K562 (cell line): Measurements from ENCODE around the gene DET1. TPM values are rescaled to one million over a fixed set of nuclear protein-coding genes. Genes with fewer than 3 reads are reported as not detected.

Source experiments
- ATAC-seq: fragments of 200-7000 bp; cut with Tn5 transposase; 3 replicates; pipeline ENCODE4 v1.9.1; 2020; ENCODE audit warnings: moderate library complexity
- BruUV-seq: library from RNA; stranded (reverse); fragments of 400-500 nt; replicated peaks from 2 replicates; lab custom pipeline; 2021; lab: Mats Ljungman, UMichigan
- CTCF ChIA-PET: fragments of 300-600 bp; formaldehyde crosslinking; extraction: SDS; loops from one replicate; lab custom pipeline; 2021; ENCODE audit warnings: low intra/inter-chr PET ratio; lab: Yijun Ruan, JAX
- POLR2A ChIA-PET: fragments of 300-600, 350-650 bp; sonication (Branson Sonifier 250); formaldehyde crosslinking; extraction: SDS; loops from one replicate; lab custom pipeline; 2021; ENCODE audit warnings: antibody characterized with exemption, inconsistent platforms; lab: Yijun Ruan, JAX
- DNase-seq, 4 experiments: peaks; one replicate each; pipeline versions ENCODE4 v3.0.0 to v3.0.0-alpha.2; 2011 to 2018; ENCODE audit warnings: low spot score in 3 of 4, mixed read lengths in 3 of 4; ENCODE audit errors: extremely low read depth in 1 of 4
- FAIRE-seq: peaks from 2 replicates; lab custom pipeline; 2011; peaks lifted over from hg19 to GRCh38; lab: Jason Lieb, UNC
- H2AFZ ChIP-seq: 2 replicates; pipeline ENCODE4 v1.6.0; 2011; ENCODE audit warnings: low read depth, low read length, control low read depth, inconsistent platforms
- H3K27ac ChIP-seq: fragments of 200-600 bp; 3 replicates; pipeline ENCODE4 v1.8.0; 2011; ENCODE audit warnings: low read depth, mild to moderate bottlenecking, control low read depth, inconsistent platforms, low read length, moderate library complexity, mixed read lengths; ENCODE audit errors: extremely low read depth
- H3K27me3 ChIP-seq, 2 experiments: fragments of 300-600 bp in 1 of 2; 2 replicates in 1 of 2; 3 replicates in 1 of 2; pipeline versions ENCODE4 v1.6.0 to v1.8.0; 2011; ENCODE audit warnings: inconsistent platforms in 2 of 2, low read length in 2 of 2, mild to moderate bottlenecking in 1 of 2, mixed read lengths in 1 of 2, moderate library complexity in 1 of 2; ENCODE audit not compliant: control insufficient read depth in 2 of 2, insufficient read depth in 2 of 2
- H3K36me3 ChIP-seq: fragments of 300-600 bp; 3 replicates; pipeline ENCODE4 v1.8.0; 2011; ENCODE audit warnings: mild to moderate bottlenecking, low read length, inconsistent platforms; ENCODE audit not compliant: control insufficient read depth, insufficient read depth
- H3K4me1 ChIP-seq, 2 experiments: fragments of 200-600 bp in 1 of 2; replicated peaks in 1 of 2; 2 replicates in 1 of 2; 3 replicates in 1 of 2; pipeline versions ENCODE4 v1.5.1 to v1.8.0; 2011; ENCODE audit warnings: inconsistent platforms in 2 of 2, low read length in 2 of 2, mild to moderate bottlenecking in 1 of 2, mixed read lengths in 1 of 2, moderate library complexity in 1 of 2; ENCODE audit not compliant: control insufficient read depth in 2 of 2, insufficient read depth in 2 of 2
- H3K4me2 ChIP-seq: 2 replicates; pipeline ENCODE4 v1.6.1; 2011; ENCODE audit warnings: low read length, control low read depth, inconsistent platforms, mixed read lengths; ENCODE audit not compliant: insufficient read depth
- H3K4me3 ChIP-seq: fragments of 200-600 bp; sonication (generic), shearing (Covaris generic); 2 replicates; pipeline ENCODE4 v1.5.1; 2016; ENCODE audit warnings: control low read depth, inconsistent platforms
- H3K79me2 ChIP-seq: fragments of 200-600 bp; 3 replicates; pipeline ENCODE4 v1.8.0; 2011; ENCODE audit warnings: low read length, inconsistent platforms; ENCODE audit not compliant: control insufficient read depth, insufficient read depth
- H3K9ac ChIP-seq, 2 experiments: 2 replicates each; pipeline versions ENCODE4 v1.6.0 to v1.6.1; 2011; ENCODE audit warnings: low read depth in 2 of 2, low read length in 2 of 2, control low read depth in 1 of 2, inconsistent platforms in 1 of 2, mild to moderate bottlenecking in 1 of 2, mixed read lengths in 1 of 2; ENCODE audit not compliant: insufficient read depth in 1 of 2
- H3K9me1 ChIP-seq: one replicate; pipeline ENCODE4 v1.6.0; 2011; ENCODE audit warnings: inconsistent platforms, mild to moderate bottlenecking, low read length, moderate library complexity; ENCODE audit not compliant: control insufficient read depth, insufficient read depth
- H3K9me3 ChIP-seq: replicated peaks from 2 replicates; pipeline ENCODE4 v1.5.1; 2011; ENCODE audit warnings: low read depth, low read length, inconsistent platforms; ENCODE audit not compliant: control insufficient read depth, insufficient read depth
- H4K20me1 ChIP-seq: replicated peaks from 2 replicates; pipeline ENCODE4 v1.6.1; 2011; ENCODE audit warnings: low read length, inconsistent platforms, mixed read lengths; ENCODE audit not compliant: control insufficient read depth, insufficient read depth
- SAFB2 ChIP-seq: fragments of 200-400 bp; formaldehyde crosslinking; IDR thresholded peaks from 2 replicates; pipeline ENCODE4 v1.6.1; 2018; ENCODE audit warnings: borderline replicate concordance, low read length, low read depth, moderate library complexity; ENCODE audit not compliant: severe bottlenecking
- STAT6 ChIP-seq: sonication (generic); formaldehyde crosslinking; IDR thresholded peaks from 2 replicates; pipeline ENCODE4 v1.8.1; 2023; ENCODE audit warnings: mild to moderate bottlenecking, missing genetic modification reagents
- ZNF347 ChIP-seq: fragments of 450-650 bp; formaldehyde crosslinking; IDR thresholded peaks from 2 replicates; pipeline ENCODE4 v1.4.0; 2020; ENCODE audit warnings: low read depth, mild to moderate bottlenecking, moderate library complexity
- whole genome bisulfite sequencing: fragments of 100-300 bp; shearing (Covaris generic); methylation state at CpG from one replicate; pipeline ENCODE4 v1.1.6; 2016; ENCODE audit warnings: low coverage, mixed read lengths; ENCODE audit not compliant: insufficient coverage; ENCODE audit errors: missing lambda C conversion rate; 5-methylcytosine and 5-hydroxymethylcytosine counted together
- in situ Hi-C: fragments of 300-500 bp; cut with MboI; formaldehyde crosslinking; loops from 4 replicates; pipeline ENCODE4 v1.15.0; 2018; ENCODE audit warnings: inconsistent platforms, mixed read lengths
- intact Hi-C: fragments of 100-400 bp; cut with micrococcal nuclease; formaldehyde crosslinking; loops from 2 replicates; pipeline ENCODE4 v1.14.2; 2022
- polyA plus RNA-seq, 8 experiments: library from polyadenylated mRNA; depleted of rRNA in 4 of 8; stranded (reverse) in 5 of 8; unstranded in 3 of 8; fragments of >200 nt; fragmentation: Nextera tagmentation in 2 of 8; fragmentation: Illumina TruSeq in 1 of 8; extraction: Ambion mirVana in 2 of 8; extraction: Trizol in 1 of 8; gene quantifications; 2 replicates each; pipeline versions ENCODE4 v1.2.1 to v1.2.3, GENCODE V29; 2011 to 2014; ENCODE audit warnings: inconsistent platforms in 1 of 8, missing spikeins in 1 of 8
- total RNA-seq, 7 experiments: library from RNA; depleted of rRNA in 6 of 7; stranded (reverse); fragments of >200 nt in 6 of 7; fragmentation: Illumina TruSeq in 2 of 7; extraction: Trizol in 2 of 7; gene quantifications; 2 replicates each; pipeline versions ENCODE4 v1.2.1 to v1.2.3, GENCODE V29; 2011 to 2021; ENCODE audit warnings: low replicate concordance in 1 of 7

The DET1 gene
- total and polyA plus RNA-seq, 9 of the 15 experiments (the other 6 are each of a cell fraction or from before 2014, with no cell fraction given) = 4.2 to 8.1 (median 6.0) TPM

- no TSS peak for BruUV-seq
- no peaks in the 10 kb centered on the region for H3K79me2 ChIP-seq
- DNase-seq (no peak), ATAC-seq (no peak), FAIRE-seq (no peak)
- TF ChIP-seq ZNF347 (CRISPR knock-in tag) = no peak
- TF ChIP-seq SAFB2 = no peak
- TF ChIP-seq STAT6 = no peak
- H3K27ac ChIP-seq = no peak overlapping the region
- no peaks in the 10 kb centered on the region for H3K36me3 ChIP-seq
- H3K9ac ChIP-seq = no peak overlapping the region
- peaks cover 4 to 10% of the 10 kb centered on the region in 2 experiments; a peak in 4 of 5 replicates for H3K4me1 ChIP-seq
- no peaks in the 10 kb centered on the region for H3K9me1 ChIP-seq
- peaks cover 6 to 21% of the 10 kb centered on the region in 2 experiments for H3K27me3 ChIP-seq
- H3K4me2 ChIP-seq = no peak overlapping the region
- ChIA-PET POLR2A (interaction anchor here (0.6 kb wide), 2 partner anchors 7 to 13 kb away, joined by 3 read pairs; no protein-coding TSS in a partner anchor), CTCF (no interaction called here)
- H4K20me1 ChIP-seq = 0 out of 2 replicates have a peak, but pooled peaks cover 6% of the 10 kb centered on the region
- intact Hi-C loops (no loop called here), in situ Hi-C loops (no loop called here)
- no peaks in the 10 kb centered on the region for H3K9me3 ChIP-seq
- 0% methylated on average over 1 of the region's 1 CpG for WGBS
- H3K4me3 ChIP-seq = no peak overlapping the region
- H2AFZ ChIP-seq = no peak overlapping the region
Observed at GRCh38 chr15:88574077-88574476, 27.6 kb upstream of the DET1 start.
